Stimulated activated CD8-positive, alpha-beta memory T cell treated with anti-CD3 and anti-CD28 coated beads, Interleukin-15, amount 100 ng/mL, for 48 hours (primary cell): ENCODE measurements around the gene RMND1.
"Not testable (repeated sequence)": the region's sequence is repeated elsewhere in the genome, so short reads cannot be mapped to it uniquely, and the experiment has no call there.

Experiments
- DNase-seq, 2 donors: peaks; one replicate each; pipeline ENCODE4 v3.0.0-alpha.2; 2020; ENCODE audit warnings: low read depth in 2 of 2

RMND1 gene

GRCh38 chr6:151385177-151385576, 66.7 kb downstream of the RMND1 start:
- no peak for DNase-seq

- no peak for DNase-seq
These were observed 67.8 kb downstream of the RMND1 start for GRCh38 chr6:151384151-151384550.

GRCh38 chr6:151382631-151383030, 69.3 kb downstream of the RMND1 start:
- not testable (repeated sequence) for DNase-seq

GRCh38 chr6:151381722-151382121, 70.2 kb downstream of the RMND1 start:
- DNase-seq = no peak

GRCh38 chr6:151380848-151381205, 71.1 kb downstream of the RMND1 start:
- DNase-seq = no peak

GRCh38 chr6:151379933-151380847, 71.7 kb downstream of the RMND1 start:
- DNase-seq = no peak

- DNase-seq = no peak
These were observed 74.8 kb downstream of the RMND1 start for GRCh38 chr6:151377095-151377494.

GRCh38 chr6:151376440-151376839, 75.5 kb downstream of the RMND1 start:
- DNase-seq = no peak

- DNase-seq = no peak
These were observed 76.1 kb downstream of the RMND1 start for GRCh38 chr6:151375833-151376232.

GRCh38 chr6:151374036-151374683, 77.8 kb downstream of the RMND1 start:
- no peak for DNase-seq

- DNase-seq = no peak
These were observed 79.8 kb downstream of the RMND1 start for GRCh38 chr6:151372164-151372563.

GRCh38 chr6:151370509-151371078, 81.3 kb downstream of the RMND1 start:
- DNase-seq = no peak

GRCh38 chr6:151365233-151365632, 86.7 kb downstream of the RMND1 start:
- DNase-seq = no peak

- DNase-seq = no peak
These were observed 92.4 kb downstream of the RMND1 start for GRCh38 chr6:151359486-151359885.

- DNase-seq = no peak
These were observed 93.5 kb downstream of the RMND1 start for GRCh38 chr6:151358475-151358874.

- no peak for DNase-seq
These were observed 94.0 kb downstream of the RMND1 start for GRCh38 chr6:151357758-151358436.

- not testable (repeated sequence) for DNase-seq
These were observed 94.9 kb downstream of the RMND1 start for GRCh38 chr6:151356983-151357382.
